ENCODE results near the gene FHL1. TPM values are rescaled to one million over a fixed set of nuclear protein-coding genes. Genes with fewer than 3 reads are reported as not detected.

Gene FHL1
- polyA plus RNA-seq, 1 of the 3 experiments (the other 2 are of a cell fraction) = 57.8 TPM

GRCh38 chrX:136165406-136165805, 18.1 kb downstream of the FHL1 start:
- H3F3A ChIP-seq (replicated peaks; ENCODE audit: insufficient read depth) = peaks cover 5% of the 10 kb centered on the region
- H3K4me3 ChIP-seq (ENCODE audit: low read depth in 2 of 2, low read length in 1 of 2) = no peak overlapping the region
- no peak for TF ChIP-seq CHD2 (IDR thresholded peaks at IDR 0.05; ENCODE audit: low read length, partially characterized antibody)
- TF ChIP-seq EP300 (IDR thresholded peaks at IDR 0.05; ENCODE audit: borderline replicate concordance in 1 of 2, low read depth in 1 of 2, low read length in 1 of 2) = no peak
- no peak for TF ChIP-seq NFIC (IDR thresholded peaks at IDR 0.05; ENCODE audit: borderline replicate concordance)
- no peak for TF ChIP-seq SIN3A (IDR thresholded peaks at IDR 0.05; ENCODE audit: borderline replicate concordance, low read depth, low read length)
- TF ChIP-seq SMC3 (IDR thresholded peaks at IDR 0.05; ENCODE audit: low read depth, low read length) = no peak
- no peak for TF ChIP-seq TEAD4 (IDR thresholded peaks at IDR 0.05; ENCODE audit: borderline replicate concordance, insufficient read depth)
- TF ChIP-seq USF2 (IDR thresholded peaks at IDR 0.05; ENCODE audit: borderline replicate concordance, low read depth, low read length) = no peak
- no peak for TF ChIP-seq IRF3 (IDR thresholded peaks at IDR 0.05; ENCODE audit: low read depth, low read length)
- TF ChIP-seq, protein P1, sequence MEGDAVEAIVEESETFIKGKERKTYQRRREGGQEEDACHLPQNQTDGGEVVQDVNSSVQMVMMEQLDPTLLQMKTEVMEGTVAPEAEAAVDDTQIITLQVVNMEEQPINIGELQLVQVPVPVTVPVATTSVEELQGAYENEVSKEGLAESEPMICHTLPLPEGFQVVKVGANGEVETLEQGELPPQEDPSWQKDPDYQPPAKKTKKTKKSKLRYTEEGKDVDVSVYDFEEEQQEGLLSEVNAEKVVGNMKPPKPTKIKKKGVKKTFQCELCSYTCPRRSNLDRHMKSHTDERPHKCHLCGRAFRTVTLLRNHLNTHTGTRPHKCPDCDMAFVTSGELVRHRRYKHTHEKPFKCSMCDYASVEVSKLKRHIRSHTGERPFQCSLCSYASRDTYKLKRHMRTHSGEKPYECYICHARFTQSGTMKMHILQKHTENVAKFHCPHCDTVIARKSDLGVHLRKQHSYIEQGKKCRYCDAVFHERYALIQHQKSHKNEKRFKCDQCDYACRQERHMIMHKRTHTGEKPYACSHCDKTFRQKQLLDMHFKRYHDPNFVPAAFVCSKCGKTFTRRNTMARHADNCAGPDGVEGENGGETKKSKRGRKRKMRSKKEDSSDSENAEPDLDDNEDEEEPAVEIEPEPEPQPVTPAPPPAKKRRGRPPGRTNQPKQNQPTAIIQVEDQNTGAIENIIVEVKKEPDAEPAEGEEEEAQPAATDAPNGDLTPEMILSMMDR (IDR thresholded peaks at IDR 0.05) = no peak
- no peak for TF ChIP-seq MXI1 (IDR thresholded peaks at IDR 0.05; ENCODE audit: low read depth, low read length)
- H3K9me3 ChIP-seq = no peaks in the 10 kb centered on the region
- H3K4me2 ChIP-seq = no peak overlapping the region
- peaks cover 10 to 11% of the 10 kb centered on the region in 2 experiments for H3K4me1 ChIP-seq (ENCODE audit: control insufficient read depth in 1 of 2, insufficient read depth in 2 of 2, low read depth in 1 of 2, low read length in 1 of 2)
- H3K36me3 ChIP-seq (replicated peaks in 1 of 2; ENCODE audit: control insufficient read depth in 1 of 2, insufficient read depth in 2 of 2, low read length in 1 of 2) = no peaks in the 10 kb centered on the region
- no peaks in the 10 kb centered on the region for H4K20me1 ChIP-seq (ENCODE audit: insufficient read depth)
- no peaks in the 10 kb centered on the region for H3K9me2 ChIP-seq
- 27% methylated on average over 3 of the region's 3 CpGs for WGBS (ENCODE audit: low lambda C conversion rate)
- peaks cover 6% of the 10 kb centered on the region; the same call in 1 of the 2 replicates for H3K27me3 ChIP-seq (ENCODE audit: insufficient read depth)
- DNase-seq = no peak
- peaks cover 6% of the 10 kb centered on the region; the same call in 1 of the 2 replicates for H3K79me2 ChIP-seq (ENCODE audit: insufficient read depth)
- no peak overlapping the region for H3K9ac ChIP-seq
- CTCF ChIA-PET = interaction anchor here (1.0 kb wide), 1 partner anchor 137 kb away, joined by 6 read pairs; no protein-coding TSS in a partner anchor
- H2AFZ ChIP-seq (ENCODE audit: low read depth) = no peak overlapping the region
- H3K27ac ChIP-seq (ENCODE audit: low read depth in 2 of 2, low read length in 1 of 2) = no peak overlapping the region
- POLR2A ChIA-PET = no interaction called here

- WGBS (ENCODE audit: low lambda C conversion rate) = 41% methylated on average over 8 of the region's 8 CpGs
- H3K9me2 ChIP-seq = no peaks in the 10 kb centered on the region
- no peak overlapping the region for H2AFZ ChIP-seq (ENCODE audit: low read depth)
- H3K4me1 ChIP-seq (ENCODE audit: control insufficient read depth in 1 of 2, insufficient read depth in 2 of 2, low read depth in 1 of 2, low read length in 1 of 2) = peaks cover 11 to 16% of the 10 kb centered on the region in 2 experiments
- CTCF ChIA-PET = interaction anchor here (1.0 kb wide), 1 partner anchor 138 kb away, joined by 6 read pairs; no protein-coding TSS in a partner anchor
- H3K4me2 ChIP-seq = no peak overlapping the region
- no peak for DNase-seq
- no peaks in the 10 kb centered on the region for H4K20me1 ChIP-seq (ENCODE audit: insufficient read depth)
- no peak overlapping the region for H3K4me3 ChIP-seq (ENCODE audit: low read depth in 2 of 2, low read length in 1 of 2)
- peaks cover 5% of the 10 kb centered on the region for H3F3A ChIP-seq (replicated peaks; ENCODE audit: insufficient read depth)
- H3K36me3 ChIP-seq (replicated peaks in 1 of 2; ENCODE audit: control insufficient read depth in 1 of 2, insufficient read depth in 2 of 2, low read length in 1 of 2) = no peaks in the 10 kb centered on the region
- H3K27me3 ChIP-seq (ENCODE audit: insufficient read depth) = peaks cover 6% of the 10 kb centered on the region; the same call in 1 of the 2 replicates
- H3K27ac ChIP-seq (ENCODE audit: low read depth in 2 of 2, low read length in 1 of 2) = no peak overlapping the region
- POLR2A ChIA-PET = no interaction called here
- no peaks in the 10 kb centered on the region for H3K9me3 ChIP-seq
- H3K79me2 ChIP-seq (ENCODE audit: insufficient read depth) = peaks cover 6% of the 10 kb centered on the region; the same call in 1 of the 2 replicates
- no peak overlapping the region for H3K9ac ChIP-seq
- peak; percentile 58 for TF ChIP-seq RAD21 (IDR thresholded peaks at IDR 0.05; ENCODE audit: low read length)
- no peak for TF ChIP-seq IRF3 (IDR thresholded peaks at IDR 0.05; ENCODE audit: low read depth, low read length)
- no peak for TF ChIP-seq YY1 (IDR thresholded peaks at IDR 0.05; ENCODE audit: low read depth)
- TF ChIP-seq MXI1 (IDR thresholded peaks at IDR 0.05; ENCODE audit: low read depth, low read length) = no peak
- no peak for TF ChIP-seq RXRA (IDR thresholded peaks at IDR 0.05; ENCODE audit: borderline replicate concordance, low read depth)
- TF ChIP-seq CHD2 (IDR thresholded peaks at IDR 0.05; ENCODE audit: low read length, partially characterized antibody) = no peak
- no peak for TF ChIP-seq TEAD4 (IDR thresholded peaks at IDR 0.05; ENCODE audit: borderline replicate concordance, insufficient read depth)
- TF ChIP-seq NFIC (IDR thresholded peaks at IDR 0.05; ENCODE audit: borderline replicate concordance) = no peak
- no peak for TF ChIP-seq EP300 (IDR thresholded peaks at IDR 0.05; ENCODE audit: borderline replicate concordance in 1 of 2, low read depth in 1 of 2, low read length in 1 of 2)
- no peak for TF ChIP-seq SIN3A (IDR thresholded peaks at IDR 0.05; ENCODE audit: borderline replicate concordance, low read depth, low read length)
- no peak for TF ChIP-seq EZH2phosphoT487 (IDR thresholded peaks at IDR 0.05; ENCODE audit: borderline replicate concordance, low read depth)
- no peak for TF ChIP-seq ELF1 (IDR thresholded peaks at IDR 0.05)
- no peak for TF ChIP-seq RFX5 (IDR thresholded peaks at IDR 0.05; ENCODE audit: low read length)
- TF ChIP-seq USF2 (IDR thresholded peaks at IDR 0.05; ENCODE audit: borderline replicate concordance, low read depth, low read length) = no peak
- no peak for TF ChIP-seq JUND (IDR thresholded peaks at IDR 0.05)
- no peak for TF ChIP-seq FOXJ3 (CRISPR knock-in tag; IDR thresholded peaks at IDR 0.05)
- no peak for TF ChIP-seq FOSL2 (IDR thresholded peaks at IDR 0.05; ENCODE audit: borderline replicate concordance, low read depth)
Measured at GRCh38 chrX:136166221-136166855, 19.0 kb downstream of the FHL1 start.
